Glomerular visceral epithelial cell (primary cell): Measurements from ENCODE around the gene MRM2.
"Not testable (repeated sequence)": the region's sequence is repeated elsewhere in the genome, so short reads cannot be mapped to it uniquely, and the experiment has no call there.

Source experiments
- DNase-seq: peaks from one replicate; pipeline ENCODE4 v3.0.0-alpha.2; 2016; ENCODE audit errors: extremely low spot score

The MRM2 gene

DNA sequence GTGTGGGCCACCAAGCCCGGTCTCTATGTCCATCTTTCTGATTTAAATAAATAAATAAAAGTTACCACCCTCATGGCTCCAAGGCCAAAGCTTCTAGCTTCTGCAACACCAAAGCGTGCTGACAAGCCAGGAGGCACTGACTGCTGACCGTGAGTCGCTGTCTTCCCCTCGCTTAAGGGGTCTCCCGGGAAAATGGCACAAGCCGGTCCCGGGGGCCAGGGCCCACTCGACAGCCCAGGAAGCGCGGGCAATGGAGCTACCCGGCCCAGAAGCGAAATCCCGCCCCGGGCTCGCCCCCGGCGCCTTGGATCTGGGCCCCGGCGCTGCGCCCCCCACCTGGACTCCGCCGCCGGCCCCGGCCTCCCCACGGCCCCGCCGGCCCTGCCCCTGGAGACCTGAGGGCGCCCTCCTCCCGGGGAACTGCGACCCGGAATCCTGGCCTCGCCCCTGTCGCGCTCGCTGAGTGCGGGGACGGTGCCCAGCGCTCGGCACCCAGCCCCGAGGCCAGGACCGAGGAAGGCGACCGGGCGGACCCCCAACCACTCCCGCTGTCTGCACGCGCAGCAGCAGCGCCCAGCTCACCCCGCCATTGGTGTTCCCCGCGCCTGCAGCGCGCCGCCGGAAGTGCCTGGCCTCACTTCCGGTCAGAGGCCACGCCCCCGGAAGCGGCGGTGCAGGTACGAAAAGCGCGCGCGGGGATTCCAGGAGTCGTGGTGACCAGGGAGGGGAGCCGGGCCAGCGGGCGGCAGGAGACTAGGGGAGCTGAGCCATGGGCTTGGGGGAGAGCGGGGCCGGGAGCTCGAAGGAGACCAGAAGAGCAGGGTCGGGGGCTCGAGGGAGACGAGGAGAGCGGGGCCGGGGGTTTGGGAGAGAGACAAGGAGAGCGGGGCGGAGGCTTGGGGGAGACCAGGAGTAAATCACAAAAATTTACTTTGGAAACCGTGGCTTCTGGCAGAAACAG lies at the start of gene MRM2, which contains the start of gene NUDT1:
Gene MRM2 (minus strand): TSS at position 626 of the 961 bp plus-strand sequence. CDS start 36 bp downstream, at position 590.
Gene NUDT1 (plus strand): TSS at position 647 of the 961 bp plus-strand sequence. CDS start 2,349 bp downstream, outside the sequence.
- DNase-seq, result peak; percentile 84

GRCh38 chr7:2290877-2291276 lies 48.9 kb upstream of the MRM2 start:
- DNase-seq, result no peak

DNA sequence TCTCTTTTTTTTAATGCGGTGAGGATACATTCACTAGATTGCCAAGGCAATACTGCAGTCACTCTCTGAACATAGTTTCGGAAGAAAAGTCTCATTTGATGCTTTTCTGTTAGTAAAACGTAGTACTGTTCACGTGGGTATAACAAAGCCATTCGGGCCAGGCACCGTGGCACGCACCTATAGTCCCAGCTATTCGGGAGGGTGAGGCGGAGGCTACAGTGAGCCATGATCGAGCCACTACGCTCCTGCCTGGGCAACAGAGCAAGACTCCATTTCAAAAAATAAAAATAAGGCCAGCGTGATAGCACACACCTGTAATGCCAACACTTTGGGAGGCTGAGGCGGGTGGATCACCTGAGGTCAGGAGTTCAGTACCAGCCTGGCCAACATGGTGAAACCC lies 47.6 kb upstream of the MRM2 start:
- no peak for DNase-seq

- no peak for DNase-seq
Observed at GRCh38 chr7:2289111-2289586, 47.1 kb upstream of the MRM2 start.

GRCh38 chr7:2288503-2288902 lies 46.5 kb upstream of the MRM2 start:
- DNase-seq, result no peak

DNA sequence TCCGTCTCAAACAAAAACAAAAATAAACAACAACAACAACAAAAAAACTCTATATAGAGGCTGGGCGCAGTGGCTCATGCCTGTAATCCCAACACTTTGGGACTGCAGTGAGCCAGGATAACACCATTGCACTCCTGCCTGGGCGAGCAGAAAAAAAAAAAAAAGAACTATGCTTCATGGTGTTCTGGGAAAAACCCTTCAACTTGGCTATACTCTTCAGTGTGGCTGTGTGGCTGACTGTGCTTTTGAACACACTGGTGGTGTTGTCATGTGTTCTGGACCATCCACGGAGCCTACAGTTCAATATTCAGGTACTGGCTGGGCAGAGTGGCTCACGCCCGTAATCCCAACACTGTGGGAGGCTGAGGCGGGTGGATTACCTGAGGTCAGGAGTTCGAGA lies 45.7 kb upstream of the MRM2 start:
- no peak for DNase-seq

- no peak for DNase-seq
Observed at GRCh38 chr7:2283074-2283473, 41.1 kb upstream of the MRM2 start.

DNA sequence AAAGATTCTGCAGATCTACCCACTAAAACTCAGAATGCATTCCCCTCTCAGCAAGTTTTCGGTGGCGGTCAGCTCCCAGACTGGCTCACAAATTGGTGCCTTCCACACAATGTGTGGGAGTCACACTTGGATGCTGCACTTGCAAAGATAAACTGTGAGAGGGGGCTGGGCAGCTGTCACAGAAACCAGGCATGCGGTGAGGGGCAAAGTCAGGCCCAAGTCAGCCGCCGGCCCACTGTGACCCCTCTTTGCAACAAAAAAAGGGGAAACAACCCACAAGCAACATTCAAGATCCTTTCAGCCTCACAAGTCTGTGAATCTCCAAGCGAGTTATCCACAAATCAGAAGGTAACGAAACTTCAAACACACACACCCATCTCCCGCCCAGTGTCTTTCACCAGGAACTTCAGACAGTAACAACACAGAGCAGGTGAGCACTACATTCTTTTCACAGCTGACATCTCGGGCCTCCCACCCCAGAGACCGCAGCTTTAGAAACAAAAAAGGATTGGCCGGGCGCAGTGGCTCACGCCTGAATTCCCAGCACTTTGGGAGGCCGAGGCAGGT lies 40.3 kb upstream of the MRM2 start:
- no peak for DNase-seq

DNA sequence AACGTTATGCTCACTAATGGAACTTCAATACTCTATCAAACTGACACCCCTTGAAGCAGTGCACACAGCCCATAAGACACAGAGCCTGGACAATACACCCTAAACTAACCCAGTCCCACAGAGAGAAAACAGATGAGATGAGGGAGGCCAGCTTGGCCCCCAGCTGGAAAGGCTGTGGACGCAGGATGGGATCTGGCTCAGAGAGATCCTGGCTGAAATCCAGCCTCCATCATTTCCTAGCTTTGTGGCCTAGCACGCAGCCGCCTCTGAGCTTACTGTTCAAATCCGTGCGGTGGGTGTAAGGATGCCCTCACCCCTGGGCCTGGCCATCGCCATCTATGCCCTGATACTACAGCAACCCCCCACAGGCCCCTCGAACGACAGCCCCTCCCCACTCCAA lies 39.5 kb upstream of the MRM2 start:
- DNase-seq, result no peak

DNA sequence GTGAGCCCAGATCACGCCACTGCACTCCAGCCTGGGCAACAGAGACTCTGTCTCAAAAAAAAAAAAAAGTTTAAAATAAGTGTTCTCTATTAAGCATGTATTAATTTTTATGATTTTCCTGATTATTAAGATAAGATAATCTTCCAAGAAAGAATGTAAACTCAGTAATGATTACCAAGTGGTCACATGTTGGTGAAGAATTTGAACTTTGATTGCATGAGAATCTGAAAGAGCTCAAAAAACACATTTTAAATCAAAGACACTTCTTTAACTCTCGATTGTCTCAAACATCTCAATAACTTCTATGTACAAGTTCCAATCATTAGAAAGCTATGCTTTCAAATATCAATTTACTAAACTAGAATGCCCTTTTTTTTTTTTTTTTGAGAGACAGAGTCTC lies 38.4 kb upstream of the MRM2 start:
- no peak for DNase-seq

- no peak for DNase-seq
Observed at GRCh38 chr7:2279896-2280295, 37.9 kb upstream of the MRM2 start.

DNA sequence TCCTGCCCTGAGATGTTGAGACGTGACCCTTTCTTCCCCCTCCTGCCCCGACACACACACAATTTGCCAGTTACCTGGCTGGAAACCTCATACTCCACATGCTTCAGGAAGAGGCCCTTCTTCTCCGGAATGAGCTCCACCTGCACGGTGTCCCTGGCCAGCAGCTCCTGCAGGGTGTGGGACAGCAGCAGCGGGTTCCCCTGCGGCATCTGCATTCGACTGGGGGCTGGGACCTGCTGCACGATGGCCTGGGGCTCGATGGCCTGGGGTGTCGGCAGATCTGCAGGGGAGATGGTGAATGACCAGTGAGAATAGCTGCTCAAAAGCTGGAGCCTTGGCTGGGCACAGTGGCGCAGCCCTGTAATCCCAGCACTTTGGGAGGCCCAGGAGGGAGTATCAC lies 36.0 kb upstream of the MRM2 start:
- no peak for DNase-seq

GRCh38 chr7:2276107-2276506 lies 34.1 kb upstream of the MRM2 start:
- no peak for DNase-seq

- no peak for DNase-seq
Observed at GRCh38 chr7:2275101-2275500, 33.1 kb upstream of the MRM2 start.

DNA sequence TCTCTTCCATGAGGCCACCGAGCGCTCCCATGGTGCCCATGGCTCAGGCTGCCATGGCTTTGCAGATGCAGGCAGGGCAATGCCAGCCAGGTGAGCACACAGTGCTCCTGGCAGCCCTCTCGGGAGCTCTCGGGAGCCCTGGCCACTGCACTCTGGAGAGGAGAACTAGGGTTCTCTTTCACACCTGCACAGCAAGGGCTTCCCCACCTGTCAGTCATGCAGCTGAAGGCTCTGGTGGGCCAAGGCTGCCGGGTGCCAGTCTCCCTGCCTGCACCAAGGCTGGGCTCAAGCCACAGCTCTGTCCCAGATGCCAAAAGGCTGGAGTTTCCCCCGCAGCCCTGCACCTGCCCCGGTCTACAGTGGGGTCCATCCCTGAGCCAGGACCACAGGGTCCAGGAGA lies 32.7 kb upstream of the MRM2 start:
- DNase-seq, result no peak

GRCh38 chr7:2273866-2274265 lies 31.9 kb upstream of the MRM2 start:
- DNase-seq, result no peak

GRCh38 chr7:2272031-2272430 lies 30.0 kb upstream of the MRM2 start:
- DNase-seq, result no peak

DNA sequence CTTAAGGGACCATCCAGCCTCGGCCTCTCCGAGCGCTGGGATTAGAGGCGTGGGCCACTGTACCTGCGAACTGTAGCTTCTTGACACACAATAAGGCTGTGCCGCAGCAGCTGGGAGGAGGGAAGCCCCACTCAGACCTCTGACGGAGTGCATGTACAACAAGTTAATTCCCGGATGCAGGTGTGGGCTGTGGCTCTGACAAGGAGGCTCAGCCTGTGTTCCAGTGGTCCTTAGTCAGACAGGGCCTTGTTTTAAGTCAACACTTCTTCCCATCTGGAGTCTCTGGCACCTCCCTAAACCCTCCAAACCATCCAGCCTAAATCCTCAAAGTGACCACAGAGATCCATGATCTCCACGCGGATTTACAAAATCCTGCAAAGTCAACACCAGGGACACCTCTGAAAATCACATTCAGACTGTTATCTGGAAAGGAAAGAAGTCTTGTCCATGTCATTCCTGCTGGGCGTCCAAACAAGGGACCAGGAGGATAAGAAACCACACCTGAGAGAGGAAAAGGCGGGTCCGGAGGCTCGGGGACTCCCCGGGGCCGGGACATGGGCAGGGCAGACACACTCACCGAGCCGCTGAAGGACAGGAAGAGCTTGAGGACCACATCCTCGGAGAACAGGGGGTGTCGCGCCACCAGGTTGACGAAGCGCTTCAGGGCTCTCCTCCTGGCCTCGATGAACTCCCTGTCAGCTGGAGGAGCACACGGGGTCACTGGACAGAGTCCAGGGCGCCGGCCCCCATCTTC lies 29.4 kb upstream of the MRM2 start:
- no peak for DNase-seq

DNA sequence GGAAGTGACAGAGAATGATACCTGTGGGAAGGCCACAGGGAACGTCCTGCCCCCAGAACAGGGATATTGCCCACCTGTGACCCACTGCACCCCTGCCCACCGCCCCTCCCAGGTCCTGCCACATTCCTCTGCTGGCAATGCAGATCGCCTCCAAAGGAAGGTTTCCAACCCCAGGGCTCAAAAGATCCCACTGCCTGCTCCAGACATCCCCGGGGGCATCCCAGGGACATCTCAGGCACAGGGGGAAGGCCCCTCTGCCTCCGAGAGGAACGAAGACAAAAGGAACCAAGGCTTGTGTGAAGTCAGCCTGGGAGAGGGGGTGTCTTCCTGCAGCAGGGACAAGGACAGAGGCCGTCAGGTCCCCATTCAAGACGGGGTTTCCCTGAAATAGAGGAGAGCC lies 28.5 kb upstream of the MRM2 start:
- no peak for DNase-seq

- no peak for DNase-seq
Observed at GRCh38 chr7:2269991-2270460, 28.0 kb upstream of the MRM2 start.

- not testable (repeated sequence) for DNase-seq
Observed at GRCh38 chr7:2269089-2269990, 27.3 kb upstream of the MRM2 start.
